ENCODE measurements around the gene DAPK2. TPM values are rescaled to one million over a fixed set of nuclear protein-coding genes. Genes with fewer than 3 reads are reported as not detected.

Gene DAPK2
- polyA plus RNA-seq, 1 donor: 8.1 TPM

- DNase-seq: no peak
Observed at GRCh38 chr15:63893866-63894661, 152.2 kb downstream of the DAPK2 start.

GRCh38 chr15:63892794-63893441 is 153.4 kb downstream of the DAPK2 start:
- no peak for DNase-seq

- DNase-seq: peak; percentile 27
Observed at GRCh38 chr15:63891768-63892133, 154.5 kb downstream of the DAPK2 start.

- peak; percentile 73 for DNase-seq
Observed at GRCh38 chr15:63891079-63891767, 155.1 kb downstream of the DAPK2 start.

- no peak for DNase-seq
Observed at GRCh38 chr15:63890617-63891016, 155.7 kb downstream of the DAPK2 start.

GRCh38 chr15:63889831-63890230 is 156.5 kb downstream of the DAPK2 start:
- no peak for DNase-seq

GRCh38 chr15:63888823-63889222 is 157.5 kb downstream of the DAPK2 start:
- DNase-seq: no peak

- DNase-seq: no peak
Observed at GRCh38 chr15:63888146-63888545, 158.1 kb downstream of the DAPK2 start.

GRCh38 chr15:63887630-63888029 is 158.7 kb downstream of the DAPK2 start:
- no peak for DNase-seq

GRCh38 chr15:63884953-63885352 is 161.3 kb downstream of the DAPK2 start:
- DNase-seq: no peak

- no peak for DNase-seq
Observed at GRCh38 chr15:63881431-63881830, 164.9 kb downstream of the DAPK2 start.

GRCh38 chr15:63880744-63881143 is 165.5 kb downstream of the DAPK2 start:
- no peak for DNase-seq

GRCh38 chr15:63879995-63880394 is 166.3 kb downstream of the DAPK2 start:
- no peak for DNase-seq

GRCh38 chr15:63879211-63879610 is 167.1 kb downstream of the DAPK2 start:
- no peak for DNase-seq

GRCh38 chr15:63877713-63878271 is 168.5 kb downstream of the DAPK2 start:
- no peak for DNase-seq

- no peak for DNase-seq
Observed at GRCh38 chr15:63876085-63876662, 170.1 kb downstream of the DAPK2 start.

- DNase-seq: no peak
Observed at GRCh38 chr15:63874616-63875015, 171.7 kb downstream of the DAPK2 start.

- no peak for DNase-seq
Observed at GRCh38 chr15:63872759-63873510, 173.3 kb downstream of the DAPK2 start.

- peak; percentile 92 for DNase-seq
Observed at GRCh38 chr15:63870487-63871209, 175.6 kb downstream of the DAPK2 start.

GRCh38 chr15:63870043-63870394 is 176.3 kb downstream of the DAPK2 start:
- DNase-seq: no peak

Data from left kidney (tissue), 2 donors.